Adrenal gland (tissue), 12 donors: ENCODE data around the gene PLXNA4. TPM values are rescaled to one million over a fixed set of nuclear protein-coding genes. Genes with fewer than 3 reads are reported as not detected.
A peak's percentile ranks its signal among the peaks of the same experiment; 100 is the strongest.

Experiments
- DNase-seq, 7 donors: peaks; one replicate each; pipeline ENCODE4 v3.0.0-alpha.2; 2019 to 2020
- H3K27ac ChIP-seq, 5 donors: fragments of 200-600 bp; sonication (generic) in 4 of 5; 1 replicate in 3 of 5; 2 replicates in 2 of 5; pipeline versions ENCODE4 v1.5.1 to v1.8.0; 2016 to 2020; ENCODE audit warnings: mild to moderate bottlenecking in 1 of 5
- H3K27me3 ChIP-seq: fragments of 200-600 bp; 2 replicates; pipeline ENCODE4 v1.8.0; 2021
- H3K36me3 ChIP-seq, 2 donors: fragments of 200-600 bp; replicated peaks in 1 of 2; 1 replicate in 1 of 2; 2 replicates in 1 of 2; pipeline versions ENCODE4 v1.5.1 to v1.8.0; 2018 to 2022
- H3K4me1 ChIP-seq, 2 donors: fragments of 200-600 bp; replicated peaks in 1 of 2; 1 replicate in 1 of 2; 2 replicates in 1 of 2; pipeline versions ENCODE4 v1.5.1 to v1.8.0; 2018 to 2021
- H3K4me3 ChIP-seq, 4 donors: fragments of 200-600 bp; sonication (generic) in 3 of 4; one replicate each; pipeline ENCODE4 v1.5.1; 2016 to 2018
- H3K9me3 ChIP-seq, 3 donors: fragments of 200-600 bp; sonication (generic) in 1 of 3; replicated peaks in 1 of 3; 1 replicate in 2 of 3; 2 replicates in 1 of 3; pipeline versions ENCODE4 v1.5.1 to v1.8.0; 2016 to 2021
- CTCF ChIP-seq, 6 experiments: fragments of 450-650 bp in 4 of 6; fragments of 200-600 bp in 2 of 6; sonication (generic) in 1 of 6; IDR thresholded peaks; 1 replicate in 5 of 6; 2 replicates in 1 of 6; pipeline versions ENCODE4 v1.5.1 to v1.8.0; 2016 to 2021; ENCODE audit warnings: antibody characterized with exemption in 6 of 6, mild to moderate bottlenecking in 2 of 6, moderate library complexity in 1 of 6
- POLR2A ChIP-seq, 2 donors: fragments of 450-650 bp; IDR thresholded peaks; one replicate each; pipeline ENCODE4 v1.6.1; 2017; ENCODE audit warnings: antibody characterized with exemption in 2 of 2, mild to moderate bottlenecking in 2 of 2, moderate library complexity in 1 of 2
- WGBS, 4 donors: extraction: QIAGEN DNeasy Blood & Tissue Kit in 2 of 4; methylation state at CpG; one replicate each; pipeline versions ENCODE4 v1.1.5 to v1.1.7; 2013 to 2017; 5-methylcytosine and 5-hydroxymethylcytosine counted together
- intact Hi-C, 2 donors: fragments of 100-400 bp; cut with DNase I; formaldehyde crosslinking; loops; one replicate each; pipeline versions ENCODE4 v1.14.1 to v1.15.0; 2022 to 2023
- polyA plus RNA-seq, 3 donors: library from polyadenylated mRNA; stranded (reverse); fragments of 200-250 nt in 2 of 3; fragments of 350-450 nt in 1 of 3; fragmentation: Illumina TruSeq in 1 of 3; extraction: RNeasy Lipid Tissue Mini Kit (QIAGEN cat#74804) in 1 of 3; gene quantifications; one replicate each; pipeline ENCODE4 v1.2.3, GENCODE V29; 2013 to 2014
- total RNA-seq, 9 donors: library from RNA; depleted of rRNA in 4 of 9; stranded (reverse); fragments of >200 nt in 4 of 9; fragments of 120-200 nt in 1 of 9; fragmentation: NEBNext Ultra II Directional in 1 of 9; extraction: Animal tissue kit (Norgen Biotek cat#: 25700) in 1 of 9; gene quantifications; one replicate each; pipeline versions ENCODE4 v1.1.0 to v1.2.4, GENCODE V29; 2013 to 2023
- donor health status: healthy with polysubstance abuse.
- donor health status: Bipolar disorder and iron deficiency.
- donor health status: DM: yes; HTN: yes; CAD: no.
- donor health status: DM: no; HTN: no; CAD: no.
- donor health status: DM: no; HTN: no; CAD: no.
- donor health status: DM: yes; HTN: yes; CAD: no.

PLXNA4 gene
- total and polyA plus RNA-seq, 12 donors: 0.99 to 10.7 (median 3.6) TPM

GRCh38 chr7:132345030-132345429 lies 231.2 kb downstream of the PLXNA4 start:
- Histone ChIP-seq H3K27ac (no peak overlapping the region), H3K36me3 (no peaks in the 10 kb centered on the region), H3K4me1 (no peaks in the 10 kb centered on the region), H3K4me3 (no peak overlapping the region), H3K27me3 (peaks cover 7% of the 10 kb centered on the region), H3K9me3 (no peaks in the 10 kb centered on the region)
- 90 to 92% (median 91%) methylated on average over 5 of the region's 5 CpGs for WGBS, 4 donors
- DNase-seq: no peak
- intact Hi-C loops: no loop called here
- TF ChIP-seq POLR2A (IDR thresholded peaks at IDR 0.05) (no peak), CTCF (IDR thresholded peaks at IDR 0.05) (no peak)

DNA sequence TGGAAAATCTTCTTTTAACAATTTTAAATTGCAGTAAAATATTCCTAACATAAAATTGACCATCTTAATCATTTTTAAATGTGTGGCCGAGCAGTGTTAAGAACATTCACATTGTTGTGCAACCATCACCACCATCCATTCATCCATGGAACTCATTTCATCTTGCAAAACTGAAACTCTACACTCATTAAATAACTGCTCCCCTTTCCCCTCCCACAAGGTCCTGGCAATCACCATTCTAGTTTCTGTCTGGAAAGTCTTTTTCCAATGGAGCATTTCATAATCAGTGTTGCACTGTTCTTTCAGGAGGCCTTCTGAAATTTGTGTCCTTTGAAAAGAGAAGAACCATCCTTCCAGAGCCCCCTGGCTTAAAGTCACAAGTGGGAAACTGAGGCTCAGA lies 233.1 kb downstream of the PLXNA4 start:
- no peak overlapping the region for H3K4me3 ChIP-seq
- intact Hi-C loops: no loop called here
- peak overlapping the region in 1 of 5 donors; percentile 45 for H3K27ac ChIP-seq
- no peaks in the 10 kb centered on the region for H3K9me3 ChIP-seq
- no peaks in the 10 kb centered on the region for H3K4me1 ChIP-seq
- WGBS, 4 donors: 58 to 90% (median 65%) methylated on average over 1 of the region's 1 CpG
- no peak for TF ChIP-seq POLR2A (IDR thresholded peaks at IDR 0.05)
- DNase-seq: no peak
- peaks cover 7% of the 10 kb centered on the region for H3K27me3 ChIP-seq
- no peaks in the 10 kb centered on the region for H3K36me3 ChIP-seq

DNA sequence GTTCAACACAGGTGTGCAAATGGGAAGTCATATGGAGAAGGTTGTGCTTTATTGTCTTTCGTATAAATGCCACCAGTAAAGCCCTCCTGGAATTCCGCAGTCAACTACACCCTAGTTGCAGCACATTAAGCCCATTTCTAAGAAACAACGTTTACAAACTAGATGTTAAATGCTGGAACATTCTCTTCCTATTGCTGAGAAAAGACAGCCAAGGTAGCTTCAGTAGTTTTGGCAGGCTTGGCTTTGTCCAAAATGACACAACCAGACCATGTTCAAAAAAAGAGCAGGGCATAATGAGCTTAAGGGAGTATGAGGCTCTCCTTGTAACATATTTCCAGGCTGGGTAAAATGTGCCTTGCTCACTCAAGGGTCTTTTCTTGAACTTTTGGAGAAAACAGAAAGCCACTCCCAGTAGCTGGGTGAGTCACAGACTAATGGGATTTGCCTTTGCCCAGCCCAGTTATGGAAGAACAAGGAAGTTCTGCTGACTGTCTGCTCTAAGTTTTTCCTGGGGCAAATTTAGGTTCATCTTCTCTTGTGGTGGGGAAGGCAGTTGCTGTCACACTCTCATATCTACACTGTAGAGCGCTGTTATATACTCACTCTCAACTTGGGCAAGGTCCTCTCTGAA lies 238.7 kb downstream of the PLXNA4 start:
- Histone ChIP-seq H3K4me3 (no peak overlapping the region), H3K9me3 (no peaks in the 10 kb centered on the region), H3K27ac (no peak overlapping the region), H3K27me3 (no peaks in the 10 kb centered on the region), H3K36me3 (no peaks in the 10 kb centered on the region), H3K4me1 (no peaks in the 10 kb centered on the region)
- DNase-seq: no peak
- intact Hi-C loops: no loop called here
- 69 to 79% (median 70%) methylated on average over 4 of the region's 4 CpGs for WGBS, 4 donors
- TF ChIP-seq POLR2A (IDR thresholded peaks at IDR 0.05) (no peak), CTCF (IDR thresholded peaks at IDR 0.05) (no peak)

DNA sequence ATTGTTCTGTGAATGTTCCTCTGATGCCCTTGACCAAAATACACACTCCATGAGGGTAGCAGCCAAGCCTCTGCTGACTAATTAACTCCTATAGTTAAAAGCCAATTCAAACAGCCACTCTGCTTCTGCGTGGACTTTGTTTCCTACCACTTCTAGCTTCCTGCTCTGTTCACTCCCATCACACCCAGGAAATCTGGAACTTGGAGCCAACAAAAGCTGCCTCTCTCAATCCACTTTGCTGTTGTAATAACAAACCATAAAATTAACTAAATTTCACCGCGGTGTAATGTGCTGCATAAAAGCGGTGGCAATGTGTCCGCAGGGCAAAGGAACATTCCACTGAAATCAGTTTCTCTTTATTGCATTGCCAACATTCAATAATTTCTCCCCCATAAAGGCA lies 239.5 kb downstream of the PLXNA4 start:
- no peaks in the 10 kb centered on the region for H3K4me1 ChIP-seq
- no peaks in the 10 kb centered on the region for H3K36me3 ChIP-seq
- TF ChIP-seq POLR2A (IDR thresholded peaks at IDR 0.05) (no peak), CTCF (IDR thresholded peaks at IDR 0.05) (no peak)
- no peaks in the 10 kb centered on the region for H3K9me3 ChIP-seq
- no peak overlapping the region for H3K4me3 ChIP-seq
- no peak overlapping the region for H3K27ac ChIP-seq
- H3K27me3 ChIP-seq: no peaks in the 10 kb centered on the region
- WGBS, 4 donors: 73 to 78% (median 76%) methylated on average over 5 of the region's 5 CpGs
- DNase-seq: no peak
- intact Hi-C loops: no loop called here

GRCh38 chr7:132333301-132333700 lies 243.0 kb downstream of the PLXNA4 start:
- H3K27ac ChIP-seq: no peak overlapping the region
- no peaks in the 10 kb centered on the region for H3K27me3 ChIP-seq
- H3K4me3 ChIP-seq: no peak overlapping the region
- H3K36me3 ChIP-seq: no peaks in the 10 kb centered on the region
- WGBS, 4 donors: 33 to 77% (median 70%) methylated on average over 1 to 2 of the region's 2 CpGs
- no peak for DNase-seq
- TF ChIP-seq POLR2A (IDR thresholded peaks at IDR 0.05) (no peak), CTCF (IDR thresholded peaks at IDR 0.05) (no peak)
- H3K4me1 ChIP-seq: no peaks in the 10 kb centered on the region
- no peaks in the 10 kb centered on the region for H3K9me3 ChIP-seq
- intact Hi-C loops: no loop called here
